Activated CD8-positive, alpha-beta memory T cell treated with anti-CD3 and anti-CD28 coated beads for 4 hours (primary cell): Measurements from ENCODE around the gene NKAIN1.
A peak's percentile ranks its signal among the peaks of the same experiment; 100 is the strongest.
"Not testable (repeated sequence)": the region's sequence is repeated elsewhere in the genome, so short reads cannot be mapped to it uniquely, and the experiment has no call there.

Source experiments
- DNase-seq, 2 donors: peaks; one replicate each; pipeline ENCODE4 v3.0.0-alpha.2; 2020; ENCODE audit warnings: low read depth in 2 of 2

Gene NKAIN1

DNA sequence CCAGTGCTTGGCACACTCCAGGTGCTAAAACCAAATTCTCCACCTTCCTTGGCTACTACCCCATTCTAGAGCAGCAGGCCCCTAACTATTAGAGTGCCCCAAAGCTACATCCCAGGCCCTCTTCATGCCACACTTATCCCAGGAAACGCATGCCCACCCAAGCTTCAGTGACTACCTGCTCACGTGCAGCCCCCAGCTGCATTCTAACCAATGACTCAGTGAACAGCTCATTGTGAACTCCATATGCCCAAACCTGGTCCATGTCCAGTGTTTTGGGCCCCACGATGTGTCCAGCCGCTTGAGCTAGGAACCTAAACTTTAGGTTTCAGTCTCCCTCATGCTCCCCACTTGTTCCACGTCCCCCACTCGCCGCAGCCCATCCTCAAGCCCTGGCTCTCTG is 41.5 kb downstream of the NKAIN1 start:
- no peak for DNase-seq

DNA sequence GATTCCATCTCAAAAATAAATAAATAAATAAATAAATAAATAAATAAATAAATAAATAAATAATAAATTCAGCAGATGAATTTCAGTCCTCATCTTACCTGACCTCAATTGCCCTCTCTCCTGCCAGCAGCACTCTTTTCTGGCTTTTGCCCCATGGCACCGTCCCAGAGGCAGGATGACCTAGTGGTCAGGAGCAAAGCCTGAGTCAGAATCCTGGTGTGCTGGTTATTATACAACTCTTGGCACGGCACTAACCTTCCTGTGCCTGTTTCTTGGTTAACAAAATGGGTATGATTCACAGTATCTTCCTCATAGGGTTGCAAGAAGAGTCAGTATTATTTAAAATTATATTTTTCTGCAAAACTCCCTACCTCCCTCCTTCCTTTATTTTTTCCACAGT is 43.0 kb downstream of the NKAIN1 start:
- no peak for DNase-seq

DNA sequence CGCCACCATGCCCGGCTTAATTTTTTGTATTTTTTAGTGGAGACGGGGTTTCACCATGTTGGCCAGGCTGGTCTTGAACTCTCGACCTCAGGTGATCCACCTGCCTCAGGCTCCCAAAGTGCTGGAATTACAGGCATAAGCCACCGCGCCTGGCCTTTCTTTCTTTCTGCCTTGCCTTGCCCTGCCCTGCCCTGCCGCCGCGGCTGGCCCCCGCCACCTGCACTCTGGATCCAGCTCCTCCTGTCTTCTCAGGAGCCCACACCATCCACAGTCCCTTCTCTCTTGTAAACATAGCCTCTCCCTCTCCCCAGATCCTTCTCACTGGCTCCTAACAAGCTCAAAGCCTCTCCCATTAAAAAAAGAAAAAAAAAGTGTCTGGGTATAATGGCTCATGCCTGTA is 44.4 kb downstream of the NKAIN1 start:
- DNase-seq = not testable (repeated sequence)

- DNase-seq = no peak
These were observed 46.0 kb downstream of the NKAIN1 start for GRCh38 chr1:31193729-31194128.

- no peak for DNase-seq
These were observed 48.4 kb downstream of the NKAIN1 start for GRCh38 chr1:31191281-31191680.

GRCh38 chr1:31189696-31190674 is 49.7 kb downstream of the NKAIN1 start:
- no peak for DNase-seq

DNA sequence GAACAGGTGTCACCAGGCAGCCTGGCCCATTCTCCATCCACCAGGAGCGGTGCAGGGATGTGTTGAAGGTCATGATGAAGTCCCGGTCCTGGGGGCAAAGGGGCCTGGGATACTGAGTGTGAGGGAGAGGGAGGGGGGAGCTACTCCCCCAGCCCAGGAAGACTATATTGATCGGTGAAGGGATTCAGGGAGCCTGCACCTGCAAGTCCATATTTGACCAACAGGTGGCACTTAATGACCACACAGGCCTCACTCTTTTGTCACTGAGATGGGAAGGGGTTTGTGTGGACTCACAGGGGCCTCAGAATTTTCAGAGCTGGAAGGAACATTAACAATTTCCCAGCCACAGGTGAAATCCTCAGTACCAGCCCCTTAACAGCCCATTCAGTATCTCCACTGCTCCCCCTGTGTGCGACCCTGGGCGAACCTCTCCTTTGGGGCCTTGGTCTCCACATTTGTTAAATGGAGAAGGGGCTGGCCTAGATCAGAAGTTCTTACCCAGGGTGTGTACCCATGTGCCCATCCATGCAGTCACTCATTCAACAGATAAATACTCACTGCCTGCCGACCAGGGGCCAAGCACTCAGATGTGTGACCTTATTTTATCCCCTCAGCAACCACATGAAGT is 55.6 kb downstream of the NKAIN1 start:
- no peak for DNase-seq

GRCh38 chr1:31183126-31183525 is 56.6 kb downstream of the NKAIN1 start:
- DNase-seq = no peak

DNA sequence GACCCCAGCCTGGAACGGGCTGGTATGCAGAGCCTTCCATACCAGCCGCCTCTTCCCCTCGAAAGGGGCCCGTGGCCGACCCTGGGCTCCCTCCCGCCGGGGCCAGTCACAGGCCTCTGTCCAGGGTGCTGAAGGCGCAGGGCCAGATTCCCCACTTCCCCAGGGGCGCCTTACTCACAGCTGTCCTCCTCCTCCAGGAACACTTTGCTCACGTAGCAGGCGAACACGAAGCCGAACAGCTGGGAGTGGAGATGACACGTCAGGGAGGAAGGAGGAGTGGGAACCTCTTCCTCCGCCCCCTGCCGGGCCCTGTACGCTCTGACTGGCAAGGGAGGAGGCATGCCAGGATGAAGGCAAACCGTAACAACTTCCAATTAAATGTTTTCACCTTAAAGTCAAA is 57.3 kb downstream of the NKAIN1 start:
- peak; percentile 8 to 15 for DNase-seq

GRCh38 chr1:31181515-31182343 is 58.0 kb downstream of the NKAIN1 start:
- DNase-seq = no peak

DNA sequence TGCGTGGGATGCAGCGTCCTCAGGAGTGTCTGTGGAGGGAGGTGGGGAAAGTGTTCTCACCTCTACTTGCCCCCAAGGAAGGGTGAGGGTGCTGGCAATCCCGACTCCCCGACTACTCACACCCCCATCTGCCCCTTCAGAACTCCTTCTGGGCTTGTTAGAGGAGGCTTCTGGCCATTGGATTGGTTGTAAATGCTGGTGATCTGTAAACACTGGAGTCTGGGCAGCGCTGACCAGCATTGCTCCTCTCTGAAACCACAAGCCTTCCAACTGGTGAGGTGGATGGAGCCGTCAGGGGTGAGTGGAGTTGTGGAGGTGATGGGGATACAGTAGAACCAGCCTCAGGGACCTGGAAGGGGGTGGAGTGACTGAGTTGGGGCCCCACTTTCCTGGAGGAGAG is 59.3 kb downstream of the NKAIN1 start:
- no peak for DNase-seq

DNA sequence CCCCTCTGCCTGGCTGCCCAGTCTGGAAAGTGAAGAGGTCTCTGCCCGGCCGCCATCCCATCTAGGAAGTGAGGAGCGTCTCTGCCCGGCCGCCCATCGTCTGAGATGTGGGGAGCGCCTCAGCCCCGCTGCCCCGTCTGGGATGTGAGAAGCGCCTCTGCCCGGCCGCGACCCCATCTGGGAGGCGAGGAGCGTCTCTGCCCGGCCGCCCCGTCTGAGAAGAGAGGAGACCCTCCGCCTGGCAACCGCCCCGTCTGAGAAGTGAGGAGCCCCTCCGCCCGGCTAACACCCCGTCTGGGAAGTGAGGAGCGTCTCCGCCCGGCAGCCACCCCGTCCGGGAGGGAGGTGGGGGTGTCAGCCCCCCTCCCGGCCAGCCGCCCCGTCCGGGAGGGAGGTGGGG is 63.4 kb downstream of the NKAIN1 start:
- not testable (repeated sequence) for DNase-seq

- no peak for DNase-seq
These were observed 69.3 kb downstream of the NKAIN1 start for GRCh38 chr1:31170486-31170735.

DNA sequence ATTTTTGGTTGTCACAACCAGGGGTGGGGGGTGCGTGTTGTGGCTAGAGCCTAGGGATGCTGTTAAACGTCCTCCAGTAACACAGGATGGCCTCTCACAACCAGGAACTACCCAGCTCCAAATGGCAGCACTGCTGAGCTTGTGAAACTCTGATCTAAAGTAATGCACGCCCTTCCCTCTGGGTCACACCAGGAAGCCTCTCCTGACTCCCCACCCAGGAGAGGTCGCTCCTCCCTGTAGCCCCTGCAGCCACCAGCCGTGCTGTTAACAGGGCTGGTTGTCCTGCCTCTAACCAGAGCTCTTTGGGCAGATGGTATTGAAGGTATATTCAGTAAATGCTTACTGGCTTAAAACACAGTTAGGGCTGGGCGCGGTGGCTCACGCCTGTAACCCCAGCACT is 73.2 kb downstream of the NKAIN1 start:
- DNase-seq = no peak

DNA sequence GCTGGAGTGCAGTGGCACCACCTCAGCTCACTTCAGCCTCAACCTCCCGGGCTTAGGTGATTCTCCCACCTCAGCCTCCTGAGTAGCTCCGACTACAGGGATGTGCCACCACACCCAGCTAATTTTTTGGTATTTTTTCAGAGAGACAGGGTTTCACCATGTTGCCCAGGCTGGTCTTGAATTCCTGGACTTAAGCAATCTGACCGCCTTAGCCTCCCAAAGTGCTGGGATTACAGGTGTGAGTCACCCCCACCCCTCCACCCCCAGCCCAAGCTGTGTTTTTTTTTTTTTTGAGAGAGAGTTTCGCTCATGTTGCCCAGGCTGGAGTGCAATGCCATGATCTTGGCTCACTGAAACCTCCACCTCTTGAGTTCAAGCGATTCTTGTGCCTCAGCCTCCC is 75.4 kb downstream of the NKAIN1 start:
- no peak for DNase-seq

DNA sequence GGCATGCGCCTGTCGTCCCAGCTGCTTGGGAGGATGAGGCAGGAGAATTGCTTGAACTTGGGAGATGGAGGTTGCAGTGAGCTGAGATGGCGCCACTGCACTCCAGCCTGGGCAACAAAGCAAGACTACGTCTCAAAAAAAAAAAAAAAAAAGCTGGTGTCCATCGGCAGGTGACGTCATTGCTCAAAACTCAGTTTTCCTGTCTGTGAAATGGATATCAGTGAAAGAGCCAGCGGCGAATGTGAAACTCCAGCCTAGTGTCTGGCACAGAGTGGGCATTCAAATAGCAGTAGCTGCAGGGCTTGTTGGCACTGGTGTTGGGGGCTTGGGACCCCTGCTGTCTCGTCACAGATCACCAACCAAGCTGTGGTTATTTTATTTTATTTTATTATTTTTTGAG is 75.8 kb downstream of the NKAIN1 start:
- no peak for DNase-seq

DNA sequence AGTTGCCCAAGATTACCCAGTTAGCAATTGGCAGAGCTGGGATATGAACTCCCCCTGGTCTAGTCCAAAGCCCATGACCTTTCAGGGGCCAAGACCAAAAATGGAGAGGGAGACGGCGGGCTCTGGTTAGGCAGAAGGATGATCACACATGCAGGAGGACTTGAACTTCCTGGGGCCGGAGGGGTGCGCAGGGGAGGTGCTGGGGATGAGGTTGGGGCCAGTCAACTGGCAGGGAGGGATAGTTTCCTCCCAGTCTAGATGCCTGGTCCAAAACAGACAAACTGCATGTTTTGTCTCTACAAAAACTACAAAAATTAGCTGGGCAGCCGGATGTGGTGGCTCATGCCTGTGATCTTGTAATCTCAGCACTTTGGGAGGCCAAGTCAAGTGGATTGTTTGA is 78.1 kb downstream of the NKAIN1 start:
- no peak for DNase-seq

DNA sequence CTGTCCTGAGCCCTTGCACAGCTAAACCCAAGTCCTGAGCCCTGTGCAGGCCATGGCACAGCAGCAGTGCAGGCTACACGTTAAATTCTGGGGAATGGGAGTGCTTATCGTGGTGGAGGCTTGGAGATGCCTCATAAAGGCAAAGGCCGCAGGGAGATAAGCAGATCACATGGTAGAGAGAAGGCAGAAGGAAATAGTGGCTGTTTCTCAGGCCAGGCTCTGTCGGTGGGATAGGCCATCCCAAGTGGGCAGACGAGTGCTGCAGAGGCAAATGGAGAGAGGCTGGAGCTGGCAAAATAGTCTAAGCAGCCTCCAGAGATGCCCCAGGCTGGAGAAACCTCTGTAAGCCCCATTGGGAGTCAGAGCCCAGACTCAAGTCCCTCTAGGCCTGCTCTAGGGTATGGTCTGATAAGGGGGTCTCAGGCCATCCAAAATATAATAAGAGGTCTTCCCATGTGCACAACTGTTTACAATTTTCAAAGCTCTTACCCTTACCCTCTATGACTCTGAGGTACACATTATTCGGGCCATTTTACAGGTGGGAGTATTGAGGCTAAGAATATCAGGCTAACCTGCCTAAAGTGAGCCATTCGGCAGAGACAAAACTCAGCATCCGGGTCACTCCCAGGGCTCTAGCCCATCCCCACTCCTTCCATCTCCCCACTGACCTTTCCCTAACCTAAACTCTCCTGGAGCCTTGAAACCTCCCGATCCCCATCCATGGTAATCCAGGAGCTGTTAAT is 79.6 kb downstream of the NKAIN1 start:
- no peak for DNase-seq

GRCh38 chr1:31159323-31159722 is 80.4 kb downstream of the NKAIN1 start:
- DNase-seq = no peak

DNA sequence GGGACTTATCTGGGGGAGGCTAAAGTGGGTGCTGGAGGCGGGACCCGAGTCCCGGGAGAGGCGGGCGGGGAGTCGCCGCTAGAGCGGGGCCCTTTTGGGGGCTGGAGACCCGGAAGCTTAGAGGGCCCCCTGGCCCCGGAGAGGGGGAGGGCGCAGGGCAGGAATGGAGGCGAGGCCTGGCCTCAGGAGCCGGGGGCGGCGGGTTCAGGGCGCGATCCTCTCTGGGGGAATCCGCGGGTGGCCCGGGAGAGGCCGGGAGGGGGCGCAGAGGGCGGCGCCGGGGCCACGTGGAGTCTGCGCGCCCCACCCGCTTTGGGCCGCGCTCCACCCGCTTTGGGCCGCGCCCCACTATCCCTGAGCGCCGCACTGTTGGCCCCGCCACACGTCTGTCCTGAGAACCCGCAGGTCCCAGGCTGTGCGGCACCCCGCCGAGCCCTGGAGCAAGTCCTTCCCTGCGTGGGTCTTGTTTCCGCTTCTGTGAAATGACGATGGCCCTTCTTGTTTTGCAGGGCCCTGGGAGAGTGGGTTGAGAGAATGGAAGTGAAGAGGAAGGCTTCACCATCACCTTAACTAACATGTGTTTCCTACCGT is 84.4 kb downstream of the NKAIN1 start:
- peak; percentile 15 to 39 for DNase-seq

- DNase-seq = peak; percentile 33 to 41
These were observed 85.0 kb downstream of the NKAIN1 start for GRCh38 chr1:31154632-31155215.
